ENCODE data around the gene KANSL1. TPM values are rescaled to one million over a fixed set of nuclear protein-coding genes. Genes with fewer than 3 reads are reported as not detected.

Gene KANSL1
- total RNA-seq, 1 experiment from 2014 or later = 55.5 TPM

- intact Hi-C loops (cut with micrococcal nuclease; ENCODE audit: unreplicated experiment) (no loop called here), in situ Hi-C loops (cut with HindIII; ENCODE audit: low pct_unique_long_range_greater_than_20kb, low sequenced_read_pairs) (no loop called here)
- CTCF ChIA-PET = no interaction called here
- H3K27ac ChIP-seq (ENCODE audit: low read length) = no peak overlapping the region
- POLR2A ChIA-PET = no interaction called here
- no peaks in the 10 kb centered on the region for H3K9me3 ChIP-seq (ENCODE audit: control insufficient read depth, insufficient read depth, low read depth, low read length)
- no peaks in the 10 kb centered on the region for H3K36me3 ChIP-seq (ENCODE audit: control insufficient read depth, insufficient read depth, low read length)
- no TSS peak for BruUV-seq (replicated peaks)
- no peak for TF ChIP-seq TCF7L2 (IDR thresholded peaks at IDR 0.05; ENCODE audit: low read depth, low read length)
- TF ChIP-seq SIN3A (IDR thresholded peaks at IDR 0.05; ENCODE audit: borderline replicate concordance, insufficient read depth, low read depth, low read length) = no peak
- TF ChIP-seq, protein P1, sequence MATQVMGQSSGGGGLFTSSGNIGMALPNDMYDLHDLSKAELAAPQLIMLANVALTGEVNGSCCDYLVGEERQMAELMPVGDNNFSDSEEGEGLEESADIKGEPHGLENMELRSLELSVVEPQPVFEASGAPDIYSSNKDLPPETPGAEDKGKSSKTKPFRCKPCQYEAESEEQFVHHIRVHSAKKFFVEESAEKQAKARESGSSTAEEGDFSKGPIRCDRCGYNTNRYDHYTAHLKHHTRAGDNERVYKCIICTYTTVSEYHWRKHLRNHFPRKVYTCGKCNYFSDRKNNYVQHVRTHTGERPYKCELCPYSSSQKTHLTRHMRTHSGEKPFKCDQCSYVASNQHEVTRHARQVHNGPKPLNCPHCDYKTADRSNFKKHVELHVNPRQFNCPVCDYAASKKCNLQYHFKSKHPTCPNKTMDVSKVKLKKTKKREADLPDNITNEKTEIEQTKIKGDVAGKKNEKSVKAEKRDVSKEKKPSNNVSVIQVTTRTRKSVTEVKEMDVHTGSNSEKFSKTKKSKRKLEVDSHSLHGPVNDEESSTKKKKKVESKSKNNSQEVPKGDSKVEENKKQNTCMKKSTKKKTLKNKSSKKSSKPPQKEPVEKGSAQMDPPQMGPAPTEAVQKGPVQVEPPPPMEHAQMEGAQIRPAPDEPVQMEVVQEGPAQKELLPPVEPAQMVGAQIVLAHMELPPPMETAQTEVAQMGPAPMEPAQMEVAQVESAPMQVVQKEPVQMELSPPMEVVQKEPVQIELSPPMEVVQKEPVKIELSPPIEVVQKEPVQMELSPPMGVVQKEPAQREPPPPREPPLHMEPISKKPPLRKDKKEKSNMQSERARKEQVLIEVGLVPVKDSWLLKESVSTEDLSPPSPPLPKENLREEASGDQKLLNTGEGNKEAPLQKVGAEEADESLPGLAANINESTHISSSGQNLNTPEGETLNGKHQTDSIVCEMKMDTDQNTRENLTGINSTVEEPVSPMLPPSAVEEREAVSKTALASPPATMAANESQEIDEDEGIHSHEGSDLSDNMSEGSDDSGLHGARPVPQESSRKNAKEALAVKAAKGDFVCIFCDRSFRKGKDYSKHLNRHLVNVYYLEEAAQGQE (IDR thresholded peaks at IDR 0.05; ENCODE audit: insufficient read depth in 1 of 2, low read depth in 2 of 2, low read length in 1 of 2) = no peak
- TF ChIP-seq POLR2AphosphoS5 (IDR thresholded peaks at IDR 0.05; ENCODE audit: low read depth, low read length) = no peak
- TF ChIP-seq CTCF (IDR thresholded peaks at IDR 0.05) = no peak
- ATAC-seq (no peak), DNase-seq (ENCODE audit: low read depth, low spot score) (no peak)
- H3K27me3 ChIP-seq (ENCODE audit: control insufficient read depth, insufficient read depth, low read length) = no peaks in the 10 kb centered on the region
- H3K4me1 ChIP-seq (ENCODE audit: control insufficient read depth, insufficient read depth, low read length) = peaks cover 21% of the 10 kb centered on the region
- no peak overlapping the region for H3K4me3 ChIP-seq (ENCODE audit: low read depth in 2 of 2, low read length in 2 of 2)
Measured at GRCh38 chr17:46147296-46147695, 45.9 kb downstream of the KANSL1 start.

DNA sequence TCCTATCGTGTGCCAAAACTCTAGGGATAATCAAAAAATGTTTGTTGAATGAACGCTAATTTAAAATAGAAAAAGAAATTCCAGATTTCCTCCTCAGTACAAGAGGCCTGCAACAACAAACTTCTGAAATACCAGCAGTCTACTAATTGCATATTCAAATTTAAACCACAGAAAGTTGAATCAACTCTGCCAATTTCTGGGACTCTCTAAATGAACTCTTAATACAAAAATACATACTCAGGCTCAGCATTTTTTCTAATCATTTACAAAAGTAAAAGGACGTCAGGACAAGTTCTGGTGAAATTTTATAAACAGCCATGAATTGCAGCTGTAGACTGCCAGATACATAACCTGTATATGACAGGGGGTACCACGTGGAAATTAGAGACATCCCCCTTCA, 49.0 kb downstream of the KANSL1 start:
- BruUV-seq (replicated peaks) = no TSS peak
- CTCF ChIA-PET = interaction anchor here (0.5 to 2.0 kb wide), 2 partner anchors 49 to 85 kb away, joined by 3 to 19 read pairs; partner anchors contain the start of gene KANSL1
- Histone ChIP-seq H3K4me1 (ENCODE audit: control insufficient read depth, insufficient read depth, low read length) (peaks cover 12% of the 10 kb centered on the region), H3K9me3 (ENCODE audit: control insufficient read depth, insufficient read depth, low read depth, low read length) (no peaks in the 10 kb centered on the region), H3K27ac (ENCODE audit: low read length) (no peak overlapping the region), H3K36me3 (ENCODE audit: control insufficient read depth, insufficient read depth, low read length) (no peaks in the 10 kb centered on the region), H3K4me3 (ENCODE audit: low read depth in 2 of 2, low read length in 2 of 2) (no peak overlapping the region), H3K27me3 (ENCODE audit: control insufficient read depth, insufficient read depth, low read length) (no peaks in the 10 kb centered on the region)
- intact Hi-C loops (cut with micrococcal nuclease; ENCODE audit: unreplicated experiment) (no loop called here), in situ Hi-C loops (cut with HindIII; ENCODE audit: low pct_unique_long_range_greater_than_20kb, low sequenced_read_pairs) (no loop called here)
- POLR2A ChIA-PET = interaction anchor here (0.5 to 0.6 kb wide), 2 partner anchors 11 to 16 kb away, joined by 3 read pairs; no protein-coding TSS in a partner anchor
- no peak for TF ChIP-seq SIN3A (IDR thresholded peaks at IDR 0.05; ENCODE audit: borderline replicate concordance, insufficient read depth, low read depth, low read length)
- TF ChIP-seq, protein P1 (IDR thresholded peaks at IDR 0.05; ENCODE audit: insufficient read depth in 1 of 2, low read depth in 2 of 2, low read length in 1 of 2) = no peak
- TF ChIP-seq POLR2AphosphoS5 (IDR thresholded peaks at IDR 0.05; ENCODE audit: low read depth, low read length) = no peak
- TF ChIP-seq CTCF (IDR thresholded peaks at IDR 0.05) = no peak
- no peak for TF ChIP-seq TCF7L2 (IDR thresholded peaks at IDR 0.05; ENCODE audit: low read depth, low read length)
- no peak for ATAC-seq
- no peak for DNase-seq (ENCODE audit: low read depth, low spot score)
